ENCODE measurements around the gene IQGAP1.
A peak's percentile ranks its signal among the peaks of the same experiment; 100 is the strongest.

The IQGAP1 gene

DNA sequence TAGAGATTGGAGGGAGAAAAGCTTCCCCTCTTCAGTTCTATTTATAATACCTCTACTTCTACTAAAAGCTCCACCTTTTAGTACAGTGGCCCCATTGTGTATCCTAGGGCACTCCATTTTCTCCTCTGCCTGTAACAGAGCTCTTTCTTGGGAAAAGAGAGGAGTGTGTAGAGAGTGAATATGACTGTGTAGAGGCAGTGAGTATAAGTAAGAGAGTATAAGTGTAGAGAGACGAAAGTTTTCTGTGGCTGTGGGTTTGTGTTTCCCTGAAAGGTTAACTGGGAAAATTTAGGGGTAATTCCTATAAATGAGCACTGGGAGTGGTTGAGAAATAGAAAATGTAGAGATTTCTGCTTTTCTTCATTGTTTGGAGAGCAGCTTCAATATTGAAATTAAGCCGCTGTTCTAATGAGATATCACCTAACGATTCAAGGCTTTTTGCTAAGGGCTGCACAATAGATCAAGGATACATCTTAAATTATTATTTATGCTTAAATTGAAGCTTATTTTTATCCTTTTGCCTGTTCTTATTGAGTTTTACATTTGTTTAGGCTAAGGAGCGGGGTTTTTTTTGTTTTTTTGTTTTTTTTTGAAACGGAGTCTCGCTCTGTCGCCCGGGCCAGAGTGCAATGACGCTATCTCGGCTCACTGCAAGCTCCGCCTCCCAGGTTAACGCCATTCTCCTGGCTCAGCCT lies 6.9 kb downstream of the IQGAP1 start:
- no peak for DNase-seq (ENCODE audit: low read depth)
- TF ChIP-seq, protein P1, sequence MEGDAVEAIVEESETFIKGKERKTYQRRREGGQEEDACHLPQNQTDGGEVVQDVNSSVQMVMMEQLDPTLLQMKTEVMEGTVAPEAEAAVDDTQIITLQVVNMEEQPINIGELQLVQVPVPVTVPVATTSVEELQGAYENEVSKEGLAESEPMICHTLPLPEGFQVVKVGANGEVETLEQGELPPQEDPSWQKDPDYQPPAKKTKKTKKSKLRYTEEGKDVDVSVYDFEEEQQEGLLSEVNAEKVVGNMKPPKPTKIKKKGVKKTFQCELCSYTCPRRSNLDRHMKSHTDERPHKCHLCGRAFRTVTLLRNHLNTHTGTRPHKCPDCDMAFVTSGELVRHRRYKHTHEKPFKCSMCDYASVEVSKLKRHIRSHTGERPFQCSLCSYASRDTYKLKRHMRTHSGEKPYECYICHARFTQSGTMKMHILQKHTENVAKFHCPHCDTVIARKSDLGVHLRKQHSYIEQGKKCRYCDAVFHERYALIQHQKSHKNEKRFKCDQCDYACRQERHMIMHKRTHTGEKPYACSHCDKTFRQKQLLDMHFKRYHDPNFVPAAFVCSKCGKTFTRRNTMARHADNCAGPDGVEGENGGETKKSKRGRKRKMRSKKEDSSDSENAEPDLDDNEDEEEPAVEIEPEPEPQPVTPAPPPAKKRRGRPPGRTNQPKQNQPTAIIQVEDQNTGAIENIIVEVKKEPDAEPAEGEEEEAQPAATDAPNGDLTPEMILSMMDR (IDR thresholded peaks at IDR 0.05; ENCODE audit: low read depth, low read length, missing control alignments), result no peak
- no peak overlapping the region for H3K4me3 ChIP-seq (ENCODE audit: low read depth, low read length)
- in situ Hi-C loops (cut with HindIII; ENCODE audit: low sequenced_read_pairs), result no loop called here

DNA sequence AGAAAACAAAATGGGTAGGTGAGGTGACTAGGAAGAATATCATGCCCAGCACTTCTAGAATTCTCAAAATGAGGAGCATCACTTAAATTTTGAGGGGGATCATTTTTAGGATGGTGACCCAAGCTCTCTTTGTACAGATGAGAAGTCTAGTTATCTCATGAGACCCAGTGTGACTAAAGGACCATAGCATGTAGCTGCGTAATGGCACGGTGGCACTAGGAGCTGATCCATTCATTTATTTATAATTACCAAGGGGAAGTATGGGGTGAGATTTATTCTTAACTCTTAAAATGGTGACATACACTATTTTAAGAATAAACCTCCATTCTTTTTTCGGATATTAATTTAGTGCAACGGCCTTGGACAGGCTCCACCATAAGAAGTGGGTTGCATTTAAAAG lies 8.3 kb downstream of the IQGAP1 start:
- TF ChIP-seq, protein P1 (IDR thresholded peaks at IDR 0.05; ENCODE audit: low read depth, low read length, missing control alignments), result no peak
- no peak for DNase-seq (ENCODE audit: low read depth)
- in situ Hi-C loops (cut with HindIII; ENCODE audit: low sequenced_read_pairs), result no loop called here

DNA sequence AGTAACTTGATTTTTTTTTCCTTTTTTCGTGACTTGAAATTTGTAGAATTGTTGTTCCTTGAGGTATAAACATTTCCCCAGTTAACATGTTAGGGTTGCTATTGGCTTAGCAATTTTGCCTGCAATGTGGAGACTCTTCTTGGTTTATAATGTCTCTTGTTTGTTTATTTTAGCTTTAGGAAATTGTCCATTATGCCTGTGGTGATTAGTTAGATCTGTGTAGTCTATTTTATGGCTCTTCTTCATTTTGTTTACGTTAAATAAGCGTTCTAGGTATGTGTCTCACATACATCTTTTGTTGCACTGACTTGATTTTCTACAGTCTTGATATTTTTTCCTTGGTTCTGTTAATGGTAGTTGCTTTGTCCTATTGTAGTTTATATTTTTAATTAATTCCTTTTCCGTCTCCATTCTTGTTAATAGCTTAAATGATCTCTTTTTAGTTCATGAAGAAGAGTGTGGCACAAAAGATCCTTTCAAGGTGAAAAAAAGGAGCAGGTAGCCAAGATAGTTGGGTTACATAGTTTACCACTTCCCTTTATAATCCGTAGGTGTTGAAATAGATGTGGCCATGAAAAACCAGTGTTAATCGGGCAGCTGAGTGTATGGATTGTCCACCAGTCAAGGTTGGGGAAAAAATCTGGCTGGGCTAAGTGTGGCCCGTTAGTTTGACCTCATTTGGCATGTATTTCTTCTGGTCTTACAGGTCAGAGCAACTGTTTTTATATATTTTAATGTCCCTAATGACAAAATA lies 12.1 kb downstream of the IQGAP1 start:
- TF ChIP-seq, protein P1 (IDR thresholded peaks at IDR 0.05; ENCODE audit: low read depth, low read length, missing control alignments), result no peak
- no peak for DNase-seq (ENCODE audit: low read depth)
- in situ Hi-C loops (cut with HindIII; ENCODE audit: low sequenced_read_pairs), result no loop called here
- H3K4me3 ChIP-seq (ENCODE audit: low read depth, low read length), result no peak overlapping the region

More for the DNA sequence above, 8.3 kb downstream of the IQGAP1 start:
- no peak overlapping the region for H3K4me3 ChIP-seq (ENCODE audit: low read depth, low read length)

GRCh38 chr15:90400759-90401314 lies 12.8 kb downstream of the IQGAP1 start:
- DNase-seq (ENCODE audit: low read depth), result peak; percentile 91
- in situ Hi-C loops (cut with HindIII; ENCODE audit: low sequenced_read_pairs), result no loop called here
- H3K4me3 ChIP-seq (ENCODE audit: low read depth, low read length), result no peak overlapping the region
- TF ChIP-seq, protein P1 (IDR thresholded peaks at IDR 0.05; ENCODE audit: low read depth, low read length, missing control alignments), result no peak

DNA sequence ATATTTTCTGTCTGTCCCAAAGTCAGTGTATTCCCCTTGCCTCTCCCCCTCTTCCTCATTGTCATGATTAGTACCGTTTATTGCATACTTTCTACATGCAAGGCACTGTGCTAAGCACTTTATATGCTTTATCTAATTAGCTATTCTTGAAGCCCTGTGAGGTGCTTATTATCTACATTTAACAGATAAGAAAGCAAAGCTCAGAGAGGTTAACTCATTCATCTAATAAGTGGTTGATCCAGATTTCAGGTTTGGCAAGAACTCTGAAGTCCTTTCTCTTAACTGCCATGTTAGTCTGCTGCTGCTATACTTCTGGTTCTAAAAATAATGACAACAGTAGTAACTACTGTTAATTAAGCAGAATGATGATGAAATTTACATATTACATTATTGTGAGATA lies 13.5 kb downstream of the IQGAP1 start:
- no peak for DNase-seq (ENCODE audit: low read depth)
- no peak overlapping the region for H3K4me3 ChIP-seq (ENCODE audit: low read depth, low read length)
- in situ Hi-C loops (cut with HindIII; ENCODE audit: low sequenced_read_pairs), result no loop called here
- TF ChIP-seq, protein P1 (IDR thresholded peaks at IDR 0.05; ENCODE audit: low read depth, low read length, missing control alignments), result no peak

GRCh38 chr15:90402223-90402622 lies 14.2 kb downstream of the IQGAP1 start:
- H3K4me3 ChIP-seq (ENCODE audit: low read depth, low read length), result no peak overlapping the region
- DNase-seq (ENCODE audit: low read depth), result peak; percentile 76
- in situ Hi-C loops (cut with HindIII; ENCODE audit: low sequenced_read_pairs), result no loop called here
- TF ChIP-seq, protein P1 (IDR thresholded peaks at IDR 0.05; ENCODE audit: low read depth, low read length, missing control alignments), result no peak

Data from astrocyte of the cerebellum (primary cell).